HL-60/S4 (cell line): ENCODE data around the gene RGPD5.
"Not testable (repeated sequence)": the region's sequence is repeated elsewhere in the genome, so short reads cannot be mapped to it uniquely, and the experiment has no call there.

Experiments
- in situ Hi-C: fragments of 300-500 bp; cut with MboI; formaldehyde crosslinking; loops from 2 replicates; pipeline ENCODE4 v1.14.3; 2022; ENCODE audit warnings: low sequenced_read_pairs

The RGPD5 gene

GRCh38 chr2:109794074-109794737 is at the start of gene RGPD5:
Gene RGPD5, plus strand, starts transcription at chr2:109794305. Its CDS starts 161 bp downstream, at chr2:109794466.
- in situ Hi-C loops = not testable (repeated sequence)

DNA sequence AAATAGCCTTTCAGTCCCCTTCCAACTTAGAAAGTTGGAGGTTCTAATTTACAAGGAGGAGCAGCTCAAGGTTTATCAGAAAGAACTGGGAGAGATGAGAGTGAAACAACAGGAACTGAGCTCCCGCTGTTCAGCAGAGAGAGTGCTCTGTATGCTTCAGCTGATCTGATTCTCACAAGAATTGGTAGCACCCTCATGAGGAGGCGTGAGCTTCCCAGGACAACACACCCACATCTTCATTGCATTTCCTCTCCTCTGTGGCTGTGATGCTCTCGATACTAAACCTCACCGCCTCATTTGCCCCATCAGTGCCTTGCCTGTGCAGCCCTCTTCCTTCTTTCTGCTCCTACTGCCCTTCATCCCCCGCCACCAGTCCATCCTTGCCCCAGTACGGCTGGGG is 42.5 kb upstream of the RGPD5 start:
- in situ Hi-C loops = not testable (repeated sequence)

- in situ Hi-C loops = not testable (repeated sequence)
Observed at GRCh38 chr2:109757163-109757824, 36.8 kb upstream of the RGPD5 start.

GRCh38 chr2:109760265-109761042 is 33.7 kb upstream of the RGPD5 start:
- in situ Hi-C loops = not testable (repeated sequence)

DNA sequence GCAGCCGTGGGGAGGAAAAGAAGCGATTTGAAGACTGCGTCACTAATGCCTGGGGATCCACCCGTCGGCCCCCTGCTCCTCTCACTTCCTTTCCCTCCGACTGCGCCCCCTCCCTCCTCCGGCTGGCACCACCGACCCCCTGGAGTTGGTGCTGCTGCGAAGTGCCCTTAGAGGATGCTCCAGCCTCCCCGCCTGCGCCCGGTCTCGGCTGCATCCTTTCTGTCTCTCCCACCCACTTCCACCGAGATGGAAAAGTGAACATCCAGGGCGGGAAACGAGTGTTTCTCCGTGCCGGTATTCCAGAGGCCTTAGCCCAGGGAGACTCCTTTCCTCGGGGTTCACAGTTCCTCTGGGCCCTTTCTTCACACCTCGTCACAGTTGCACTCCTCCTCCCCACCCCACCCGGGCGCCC is 33.1 kb upstream of the RGPD5 start:
- in situ Hi-C loops = not testable (repeated sequence)

- in situ Hi-C loops = not testable (repeated sequence)
Observed at GRCh38 chr2:109761976-109762375, 32.1 kb upstream of the RGPD5 start.

- in situ Hi-C loops = not testable (repeated sequence)
Observed at GRCh38 chr2:109766074-109766473, 28.0 kb upstream of the RGPD5 start.

DNA sequence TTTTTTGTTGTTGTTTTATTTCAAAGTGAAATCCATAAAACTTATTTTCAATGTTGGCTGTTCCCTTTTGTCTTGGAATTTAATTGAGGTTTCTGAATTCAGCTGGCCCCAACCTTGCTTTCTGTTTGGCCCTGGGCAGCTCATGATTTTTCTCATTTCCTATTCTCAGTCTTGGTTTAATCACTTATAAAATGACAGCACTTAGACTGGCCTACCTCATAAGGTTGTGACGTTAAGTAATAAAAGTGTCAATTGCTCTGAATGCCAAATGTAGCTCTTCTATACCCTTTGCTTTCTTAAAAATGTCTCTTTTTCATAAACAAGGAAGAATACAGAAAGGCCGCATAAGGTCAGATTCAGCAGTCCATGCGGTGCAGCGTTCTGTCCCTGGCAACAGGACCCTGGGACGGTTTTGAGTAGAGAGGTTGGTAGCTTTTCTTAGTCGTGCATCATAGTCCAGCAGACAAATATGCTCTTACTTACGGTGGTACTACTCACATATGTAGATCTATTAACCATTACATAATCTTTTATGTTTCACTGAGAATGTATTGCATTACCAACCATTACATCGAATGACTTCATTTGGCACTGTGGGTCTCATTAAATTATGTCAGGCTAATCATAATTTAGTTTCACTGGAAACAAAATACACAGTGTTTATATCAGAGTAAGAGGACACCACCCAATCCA is 27.1 kb upstream of the RGPD5 start:
- in situ Hi-C loops = not testable (repeated sequence)

DNA sequence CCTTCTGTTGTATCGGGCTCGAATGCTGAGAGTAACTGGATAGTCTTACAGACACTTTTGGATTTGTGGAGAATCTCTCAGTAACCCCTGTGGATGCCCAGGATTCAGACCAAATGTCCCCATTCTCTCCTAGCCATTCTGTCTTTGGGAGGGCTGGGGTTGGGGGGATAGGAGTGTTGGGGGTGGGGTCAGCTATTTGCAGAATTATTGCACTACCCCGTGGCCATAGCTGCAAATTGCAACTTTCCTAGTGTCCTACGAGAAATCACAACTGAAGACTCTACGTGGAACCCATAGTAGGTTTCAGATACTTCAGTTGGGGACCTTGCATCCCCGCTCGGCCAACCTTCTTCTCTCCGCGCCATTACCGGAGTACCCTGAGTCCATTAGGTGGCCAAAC is 25.2 kb upstream of the RGPD5 start:
- in situ Hi-C loops = not testable (repeated sequence)

- in situ Hi-C loops = not testable (repeated sequence)
Observed at GRCh38 chr2:109779118-109779517, 15.0 kb upstream of the RGPD5 start.

- in situ Hi-C loops = not testable (repeated sequence)
Observed at GRCh38 chr2:109781147-109781816, 12.8 kb upstream of the RGPD5 start.

GRCh38 chr2:109782446-109782993 is 11.6 kb upstream of the RGPD5 start:
- in situ Hi-C loops = not testable (repeated sequence)

GRCh38 chr2:109791530-109792279 is 2.4 kb upstream of the RGPD5 start:
- in situ Hi-C loops = not testable (repeated sequence)

DNA sequence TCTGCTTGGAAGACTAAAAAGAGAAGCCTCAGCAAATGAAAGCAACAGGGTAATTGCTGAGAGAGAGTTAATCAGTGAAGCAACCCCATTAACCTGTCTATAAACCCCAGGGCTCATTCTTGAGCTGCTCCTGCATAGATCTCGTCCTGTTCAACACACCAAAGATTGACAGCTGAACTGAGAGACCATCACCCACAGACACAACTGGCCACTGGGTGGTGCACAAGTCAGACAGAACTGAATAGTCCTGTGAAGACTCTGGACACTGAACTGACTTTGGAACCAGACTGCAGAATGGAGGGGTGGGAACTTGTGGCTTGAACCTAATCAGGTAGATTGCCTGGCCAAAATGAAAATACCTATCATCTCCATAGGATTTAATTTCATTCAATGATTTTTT is 1.4 kb upstream of the RGPD5 start:
- in situ Hi-C loops = not testable (repeated sequence)

- in situ Hi-C loops = not testable (repeated sequence)
Observed at GRCh38 chr2:109871129-109871751, 77.1 kb downstream of the RGPD5 start.

DNA sequence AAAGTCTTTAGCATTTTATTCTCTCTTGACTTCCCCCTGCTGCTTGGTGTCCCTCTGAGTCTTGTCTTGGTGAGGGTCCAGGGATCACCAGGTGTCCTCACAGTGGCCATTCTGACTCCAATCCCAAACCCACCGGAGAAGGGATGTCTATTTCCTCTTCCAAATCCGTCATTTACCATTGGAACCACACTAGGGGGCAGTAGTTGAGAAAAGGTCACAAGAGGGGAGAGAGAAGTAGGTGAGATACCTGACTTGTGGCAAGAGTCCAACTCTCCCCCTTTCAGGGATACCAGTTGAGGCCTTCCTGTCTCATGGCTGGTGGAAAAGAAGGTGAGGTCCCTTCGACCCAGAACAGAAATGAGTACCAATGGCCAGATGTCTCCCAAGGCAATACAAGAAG is 82.5 kb downstream of the RGPD5 start:
- in situ Hi-C loops = not testable (repeated sequence)

- in situ Hi-C loops = not testable (repeated sequence)
Observed at GRCh38 chr2:109882112-109882511, 88.0 kb downstream of the RGPD5 start.

GRCh38 chr2:109888414-109888813 is 94.3 kb downstream of the RGPD5 start:
- in situ Hi-C loops = not testable (repeated sequence)

GRCh38 chr2:109889909-109890308 is 95.8 kb downstream of the RGPD5 start:
- in situ Hi-C loops = not testable (repeated sequence)
